CD14-positive monocyte (primary cell): ENCODE data around the gene DNAH7. TPM values are rescaled to one million over a fixed set of nuclear protein-coding genes. Genes with fewer than 3 reads are reported as not detected.

Source experiments
- DNase-seq, 3 donors: peaks; one replicate each; pipeline ENCODE4 v3.0.0-alpha.2; 2011 to 2022
- H2AFZ ChIP-seq: 2 replicates; pipeline ENCODE4 v1.6.0; 2012; ENCODE audit warnings: mild to moderate bottlenecking, low read depth, low read length, inconsistent platforms; ENCODE audit not compliant: insufficient read depth, poor library complexity, severe bottlenecking
- H3K27ac ChIP-seq, 2 donors: 1 replicate in 1 of 2; 2 replicates in 1 of 2; pipeline ENCODE4 v1.5.1; 2012 to 2013; ENCODE audit warnings: low read length in 2 of 2, control low read depth in 1 of 2, inconsistent platforms in 1 of 2, low read depth in 1 of 2, mild to moderate bottlenecking in 1 of 2
- H3K27me3 ChIP-seq, 2 donors: one replicate each; pipeline versions ENCODE4 v1.6.0 to v1.6.1; 2011 to 2013; ENCODE audit warnings: low read length in 2 of 2; ENCODE audit not compliant: control insufficient read depth in 2 of 2, insufficient read depth in 2 of 2
- H3K36me3 ChIP-seq, 2 donors: replicated peaks in 1 of 2; 1 replicate in 1 of 2; 2 replicates in 1 of 2; pipeline versions ENCODE4 v1.5.1 to v1.6.1; 2012 to 2013; ENCODE audit warnings: low read length in 2 of 2, control low read depth in 1 of 2, inconsistent platforms in 1 of 2, mild to moderate bottlenecking in 1 of 2; ENCODE audit not compliant: insufficient read depth in 2 of 2, control insufficient read depth in 1 of 2
- H3K4me1 ChIP-seq, 2 donors: 1 replicate in 1 of 2; 2 replicates in 1 of 2; pipeline versions ENCODE4 v1.5.1 to v1.6.1; 2012 to 2013; ENCODE audit warnings: low read length in 2 of 2, control low read depth in 1 of 2, inconsistent platforms in 1 of 2, mild to moderate bottlenecking in 1 of 2, moderate library complexity in 1 of 2; ENCODE audit not compliant: insufficient read depth in 2 of 2, control insufficient read depth in 1 of 2
- H3K4me2 ChIP-seq: replicated peaks from 2 replicates; pipeline ENCODE3; 2012; ENCODE audit warnings: low read length, moderate library complexity, mild to moderate bottlenecking; ENCODE audit not compliant: poor library complexity, severe bottlenecking; ENCODE audit errors: extremely low read depth
- H3K4me3 ChIP-seq, 3 experiments: fragments of 200-600 bp in 1 of 3; sonication (generic) in 1 of 3; replicated peaks in 1 of 3; 1 replicate in 2 of 3; 2 replicates in 1 of 3; pipeline ENCODE4 v1.5.1; 2011 to 2013; ENCODE audit warnings: low read length in 3 of 3, mild to moderate bottlenecking in 3 of 3, control low read depth in 2 of 3, low read depth in 2 of 3, inconsistent platforms in 1 of 3, moderate library complexity in 1 of 3
- H3K79me2 ChIP-seq: 2 replicates; pipeline ENCODE4 v1.6.0; 2012; ENCODE audit warnings: mild to moderate bottlenecking, control low read depth, inconsistent platforms, low read length, moderate library complexity; ENCODE audit not compliant: insufficient read depth
- H3K9ac ChIP-seq: 2 replicates; pipeline ENCODE4 v1.6.0; 2017; ENCODE audit warnings: low read length, mild to moderate bottlenecking; ENCODE audit not compliant: insufficient read depth, poor library complexity, severe bottlenecking
- H3K9me3 ChIP-seq, 2 donors: replicated peaks in 1 of 2; 1 replicate in 1 of 2; 2 replicates in 1 of 2; pipeline versions ENCODE4 v1.5.1 to v1.6.1; 2012 to 2013; ENCODE audit warnings: low read length in 2 of 2, control low read depth in 1 of 2; ENCODE audit not compliant: control insufficient read depth in 1 of 2, insufficient read depth in 1 of 2
- H4K20me1 ChIP-seq: 2 replicates; pipeline ENCODE4 v1.6.0; 2012; ENCODE audit warnings: mild to moderate bottlenecking, low read length, control low read depth, moderate library complexity; ENCODE audit not compliant: insufficient read depth
- H3K27ac Mint-ChIP-seq, 7 donors: one replicate each; pipeline ENCODE4 v1.8.0; 2020; ENCODE audit warnings: mild to moderate bottlenecking in 7 of 7, mixed read lengths in 7 of 7, moderate library complexity in 6 of 7, inconsistent platforms in 2 of 7
- H3K27me3 Mint-ChIP-seq, 3 donors: one replicate each; pipeline ENCODE4 v1.8.0; 2021 to 2022; ENCODE audit warnings: low read depth in 3 of 3, mild to moderate bottlenecking in 3 of 3, mixed read lengths in 3 of 3, moderate library complexity in 3 of 3, inconsistent platforms in 1 of 3
- H3K36me3 Mint-ChIP-seq, 2 donors: one replicate each; pipeline ENCODE4 v1.8.0; 2020; ENCODE audit warnings: mixed read lengths in 2 of 2, inconsistent platforms in 1 of 2, mild to moderate bottlenecking in 1 of 2
- H3K4me1 Mint-ChIP-seq: one replicate; pipeline ENCODE4 v1.8.0; 2020; ENCODE audit warnings: mild to moderate bottlenecking, mixed read lengths
- H3K4me3 Mint-ChIP-seq, 2 donors: one replicate each; pipeline ENCODE4 v1.8.0; 2020; ENCODE audit warnings: mild to moderate bottlenecking in 2 of 2, mixed read lengths in 2 of 2, moderate library complexity in 1 of 2
- H3K9me3 Mint-ChIP-seq, 7 donors: one replicate each; pipeline ENCODE4 v1.8.0; 2020 to 2022; ENCODE audit warnings: mixed read lengths in 7 of 7, mild to moderate bottlenecking in 6 of 7, moderate library complexity in 6 of 7, inconsistent platforms in 2 of 7
- CTCF ChIP-seq: fragments of 200-600 bp; IDR thresholded peaks from one replicate; pipeline ENCODE4 v1.8.0; 2022; ENCODE audit warnings: antibody characterized with exemption, mild to moderate bottlenecking
- WGBS: methylation state at CpG from one replicate; pipeline ENCODE4 v1.1.5; 2013; ENCODE audit warnings: missing lambda C conversion rate; ENCODE audit not compliant: insufficient coverage; 5-methylcytosine and 5-hydroxymethylcytosine counted together
- intact Hi-C, 2 donors: fragments of 100-400 bp; cut with micrococcal nuclease; formaldehyde crosslinking; loops; one replicate each; pipeline versions ENCODE4 v1.15.0 to v1.15.1; 2023
- polyA plus RNA-seq, 3 donors: library from polyadenylated mRNA; depleted of rRNA in 1 of 3; unstranded in 2 of 3; stranded (reverse) in 1 of 3; fragments of 300-500 nt in 2 of 3; fragments of >200 nt in 1 of 3; fragmentation: Illumina TruSeq in 2 of 3; gene quantifications; 1 replicate in 2 of 3; 2 replicates in 1 of 3; pipeline ENCODE4 v1.2.3, GENCODE V29; 2012 to 2021

Gene DNAH7
- polyA plus RNA-seq, 3 donors: 0.07 TPM; not detected in 2

GRCh38 chr2:195741191-195741590 is 327.4 kb downstream of the DNAH7 start:
- Histone ChIP-seq H3K9ac (no peak overlapping the region), H3K4me1 (no peaks in the 10 kb centered on the region), H3K9me3 (peaks cover 5 to 6% of the 10 kb centered on the region in 2 donors), H3K27ac (no peak overlapping the region), H3K36me3 (no peaks in the 10 kb centered on the region), H3K4me2 (no peak overlapping the region), H4K20me1 (no peaks in the 10 kb centered on the region), H3K27me3 (no peaks in the 10 kb centered on the region), H3K79me2 (no peaks in the 10 kb centered on the region), H2AFZ (no peak overlapping the region), H3K4me3 (no peak overlapping the region)
- Mint-ChIP-seq H3K27ac (no peak overlapping the region), H3K4me3 (no peak overlapping the region), H3K9me3 (peaks cover 10 to 22% (median 14%) of the 10 kb centered on the region in 7 donors), H3K27me3 (peaks cover 0 to 1% (median 0%) of the 10 kb centered on the region in 3 donors), H3K4me1 (no peaks in the 10 kb centered on the region), H3K36me3 (peaks cover 11 to 12% of the 10 kb centered on the region in 2 donors)
- TF ChIP-seq CTCF: no peak
- DNase-seq: no peak
- WGBS: no CpG with 5 or more reads among the region's 1 CpG
- intact Hi-C loops: no loop called here

DNA sequence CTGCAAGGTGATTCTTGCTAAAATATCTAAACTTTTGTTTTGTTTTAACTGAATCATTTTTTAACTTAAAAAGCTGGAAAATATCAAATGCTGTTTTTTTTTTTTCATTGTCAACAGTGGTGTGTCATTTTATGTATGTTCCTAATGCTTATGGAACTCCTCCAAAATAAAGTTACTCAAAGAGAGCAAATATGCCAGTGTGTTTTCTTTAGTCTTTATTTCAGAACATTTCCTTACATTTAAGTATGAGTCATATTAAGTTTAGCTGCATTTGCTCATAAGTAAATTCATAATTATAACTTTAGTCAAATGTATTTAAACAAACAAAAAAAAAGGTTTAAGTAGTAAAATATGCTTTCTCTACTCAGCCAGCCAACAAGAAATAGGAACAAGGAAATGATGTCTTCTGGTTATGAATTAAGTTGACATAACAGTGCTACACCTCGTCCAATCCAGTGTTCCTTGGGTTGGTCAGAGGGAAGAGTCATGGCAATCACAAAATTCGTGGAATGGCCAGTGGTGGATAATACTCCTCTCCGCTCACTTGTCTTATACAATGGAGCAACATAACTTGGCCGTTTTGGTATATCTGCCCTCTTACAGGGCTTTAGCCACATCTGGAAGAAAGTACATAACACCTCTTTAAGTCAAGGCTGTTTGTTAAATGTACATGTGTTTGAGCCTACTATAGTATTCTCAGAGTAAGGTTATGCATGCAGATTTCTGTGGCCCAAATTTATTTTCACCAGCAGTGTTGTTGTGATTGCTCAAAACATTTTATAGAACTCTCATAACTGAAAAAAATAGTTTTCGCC is 330.9 kb downstream of the DNAH7 start:
- no peak for DNase-seq
- intact Hi-C loops: no loop called here
- no peak overlapping the region for H3K27ac ChIP-seq
- no peaks in the 10 kb centered on the region for H3K9me3 ChIP-seq
- 100% methylated on average over 2 of the region's 5 CpGs for WGBS
- no peak overlapping the region for H3K9ac ChIP-seq
- Mint-ChIP-seq H3K27ac (no peak overlapping the region), H3K4me3 (no peak overlapping the region), H3K4me1 (peaks cover 2% of the 10 kb centered on the region), H3K27me3 (peaks cover 0 to 3% (median 1%) of the 10 kb centered on the region in 3 donors), H3K36me3 (peaks cover 15 to 17% of the 10 kb centered on the region in 2 donors), H3K9me3 (peaks cover 0 to 6% (median 2%) of the 10 kb centered on the region in 7 donors)
- H3K4me1 ChIP-seq: no peaks in the 10 kb centered on the region
- no peaks in the 10 kb centered on the region for H3K27me3 ChIP-seq
- H3K4me2 ChIP-seq: no peak overlapping the region
- no peaks in the 10 kb centered on the region for H3K36me3 ChIP-seq
- no peak overlapping the region for H2AFZ ChIP-seq
- no peak for TF ChIP-seq CTCF
- no peaks in the 10 kb centered on the region for H3K79me2 ChIP-seq
- no peak overlapping the region for H3K4me3 ChIP-seq
- H4K20me1 ChIP-seq: no peaks in the 10 kb centered on the region
